ENCODE data around the gene MARK4.

Gene MARK4

DNA sequence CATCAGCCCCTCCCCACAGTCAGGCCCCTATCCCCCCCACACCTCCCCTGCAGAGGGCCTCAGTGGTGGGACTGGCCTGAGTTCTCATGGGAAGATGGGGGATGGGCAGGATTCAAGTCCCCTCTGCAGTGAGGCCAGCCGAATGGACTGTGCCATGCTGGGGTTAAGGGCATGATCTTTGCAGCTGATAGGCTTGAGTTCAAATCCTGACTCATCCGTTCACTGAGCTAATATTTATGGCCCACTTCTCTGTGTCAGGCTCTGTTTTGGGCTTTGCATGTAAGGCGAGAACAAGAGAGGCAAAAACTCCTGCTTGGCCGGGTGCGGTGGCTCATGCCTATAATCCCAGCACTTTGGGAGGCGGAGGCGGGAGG is 20.7 kb downstream of the MARK4 start:
- no peak for DNase-seq (ENCODE audit: low read depth)

DNA sequence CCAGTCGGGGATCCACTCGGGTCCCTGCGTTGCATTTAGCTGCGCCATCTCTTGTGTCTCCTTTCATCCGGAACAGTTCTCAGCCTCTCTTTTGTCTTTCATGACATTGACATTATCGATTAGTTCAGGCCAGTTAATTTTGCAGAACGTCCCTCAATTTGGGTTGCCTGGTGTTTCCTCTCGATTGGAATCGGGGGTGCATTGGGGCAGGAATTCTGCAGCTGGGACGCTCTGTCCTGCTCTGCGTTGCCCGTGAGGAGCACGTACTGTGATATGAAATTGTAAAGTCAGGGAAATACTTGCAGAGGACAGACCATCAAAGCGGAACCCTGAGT is 22.4 kb downstream of the MARK4 start:
- no peak for DNase-seq (ENCODE audit: low read depth)

DNA sequence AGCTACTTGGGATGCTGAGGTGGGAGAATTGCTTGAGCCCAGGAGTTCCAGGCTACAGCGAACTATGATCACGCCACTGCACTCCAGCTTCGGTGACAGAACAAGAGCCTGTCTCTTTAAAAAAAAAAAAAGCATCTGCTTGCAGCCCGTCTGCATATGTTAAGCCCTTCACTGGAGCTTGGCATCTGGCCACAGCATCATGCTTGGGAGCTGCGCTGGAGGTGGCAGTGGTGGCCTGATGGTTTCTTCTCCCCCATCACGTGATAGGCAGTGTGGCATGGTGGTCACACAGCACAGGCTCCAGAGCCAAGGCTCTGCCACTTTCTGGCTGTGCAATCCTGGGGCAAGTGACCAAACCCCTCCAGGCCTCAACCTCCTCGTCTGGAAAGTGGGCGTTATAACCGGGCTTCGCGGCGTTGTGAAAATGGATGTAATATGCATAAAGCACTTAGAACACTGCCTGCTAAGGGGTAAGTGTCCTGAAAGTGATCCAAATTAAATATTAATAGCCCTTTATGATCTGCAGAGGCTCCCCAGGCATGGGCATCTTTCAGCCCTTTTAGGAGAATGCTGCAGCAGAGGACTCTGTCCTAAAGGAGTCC is 24.4 kb downstream of the MARK4 start:
- no peak for DNase-seq (ENCODE audit: low read depth)

DNA sequence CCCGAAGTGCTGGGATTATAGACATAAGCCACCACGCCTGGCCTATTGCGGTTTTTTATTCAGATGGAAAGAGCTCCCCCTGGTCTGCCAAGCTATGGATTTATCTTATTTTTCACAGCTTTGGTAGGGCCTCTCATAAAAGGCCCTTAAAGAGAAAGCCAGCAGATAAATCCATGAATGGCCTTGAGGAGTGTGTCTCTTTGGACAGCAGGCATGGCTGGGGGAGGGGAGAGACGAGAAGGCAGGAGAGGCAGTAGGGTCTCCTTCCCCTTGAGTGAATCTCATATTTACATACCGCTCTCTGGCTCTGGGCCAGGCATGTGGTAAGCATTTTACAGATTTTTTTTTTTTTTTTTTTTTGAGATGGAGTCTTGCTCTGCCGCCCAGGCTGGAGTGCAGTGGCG is 25.2 kb downstream of the MARK4 start:
- no peak for DNase-seq (ENCODE audit: low read depth)

DNA sequence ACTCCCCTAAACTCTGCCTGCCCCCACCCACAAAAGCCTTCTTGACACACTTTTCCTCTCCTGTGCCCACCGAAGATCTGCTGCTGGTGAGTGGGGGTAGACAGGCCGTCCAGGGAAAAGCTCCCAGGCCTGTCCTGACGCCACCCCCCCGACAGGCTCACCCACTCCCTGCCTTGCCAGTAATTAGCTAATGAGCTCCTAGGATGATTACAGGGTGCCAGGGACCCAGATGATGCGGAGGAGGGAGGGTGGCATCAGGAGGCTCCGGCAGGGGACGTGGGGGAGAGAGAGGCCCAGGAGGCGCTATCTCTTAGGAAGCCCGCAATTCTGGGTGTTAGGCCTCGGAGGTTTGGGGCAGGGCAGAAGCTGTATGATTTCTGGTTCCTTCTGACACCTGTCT is 27.0 kb downstream of the MARK4 start:
- no peak for DNase-seq (ENCODE audit: low read depth)

DNA sequence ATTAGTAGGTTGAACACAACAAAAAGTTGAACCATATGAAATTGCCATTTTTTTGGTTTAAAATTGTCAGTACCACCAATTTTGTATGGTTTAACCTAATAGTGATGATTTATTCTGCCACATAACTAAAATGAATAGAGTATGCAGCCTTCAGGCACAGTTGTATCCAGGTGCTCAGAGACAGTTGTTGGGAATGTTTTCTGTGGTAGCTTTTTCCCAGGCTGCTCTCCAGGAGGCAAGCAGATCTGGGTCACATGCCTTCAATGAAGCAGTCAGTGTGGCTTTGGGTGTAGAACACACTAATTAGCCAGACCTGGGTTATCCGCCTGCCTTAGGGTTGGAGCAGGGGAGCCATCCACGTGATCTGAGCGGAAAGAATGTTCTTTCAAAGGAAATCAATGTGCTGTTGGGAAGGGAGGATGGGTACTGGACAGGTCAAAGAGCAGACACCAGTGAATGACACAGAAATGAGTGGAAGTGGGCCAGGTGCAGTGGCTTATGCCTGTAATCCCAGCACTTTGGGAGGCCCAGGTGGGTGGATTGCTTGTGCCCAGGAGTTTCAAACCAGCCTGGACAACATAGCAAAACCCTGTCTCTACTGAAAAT is 28.6 kb downstream of the MARK4 start:
- DNase-seq (ENCODE audit: low read depth) = no peak

DNA sequence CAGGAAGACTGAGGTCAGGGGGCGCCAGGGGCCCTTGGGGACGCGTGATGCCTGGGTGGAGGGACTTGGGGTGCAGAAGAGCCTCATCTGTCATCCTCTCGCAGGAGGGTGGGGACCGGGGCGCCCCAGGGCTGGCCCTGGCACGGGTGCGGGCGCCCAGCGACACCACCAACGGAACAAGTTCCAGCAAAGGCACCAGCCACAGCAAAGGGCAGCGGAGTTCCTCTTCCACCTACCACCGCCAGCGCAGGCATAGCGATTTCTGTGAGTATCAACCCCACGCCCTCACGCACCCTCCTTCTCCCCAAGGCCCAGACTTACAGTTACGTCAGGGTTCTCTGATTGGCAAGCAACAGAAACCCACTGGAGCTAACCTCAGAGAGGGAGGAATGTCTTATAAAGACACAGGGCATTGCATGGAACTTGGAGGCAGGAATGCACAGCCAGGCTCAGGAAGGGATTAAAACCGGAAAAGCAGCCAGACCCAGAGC is 29.4 kb downstream of the MARK4 start:
- no peak for DNase-seq (ENCODE audit: low read depth)

DNA sequence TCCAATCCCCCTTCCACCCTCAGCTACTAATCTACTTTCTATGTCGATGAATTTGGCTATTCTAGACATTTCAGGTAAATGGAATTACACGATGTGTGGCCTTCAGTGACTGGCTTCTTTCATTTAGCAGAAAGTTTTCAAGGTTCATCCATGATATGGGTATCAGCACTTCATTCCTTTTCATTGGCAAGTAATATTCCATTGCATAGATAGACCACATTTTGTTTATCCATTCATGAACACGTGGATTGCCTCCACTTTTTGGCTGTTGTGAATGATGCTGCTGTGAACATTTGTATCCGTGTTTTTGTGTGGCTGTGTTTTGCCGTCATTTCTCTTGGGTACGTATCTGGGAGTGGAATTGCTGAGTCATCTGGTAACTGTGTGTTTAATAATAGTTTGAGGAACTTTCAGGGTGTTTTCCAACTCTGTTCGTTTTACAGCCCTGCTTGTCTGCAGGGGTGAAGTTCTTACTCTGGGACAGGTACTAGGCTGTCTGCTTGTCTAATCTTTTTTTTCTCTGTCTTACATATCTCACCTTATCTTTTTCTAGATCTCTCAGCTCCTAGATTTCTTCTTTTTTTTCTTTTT is 32.5 kb downstream of the MARK4 start:
- no peak for DNase-seq (ENCODE audit: low read depth)

DNA sequence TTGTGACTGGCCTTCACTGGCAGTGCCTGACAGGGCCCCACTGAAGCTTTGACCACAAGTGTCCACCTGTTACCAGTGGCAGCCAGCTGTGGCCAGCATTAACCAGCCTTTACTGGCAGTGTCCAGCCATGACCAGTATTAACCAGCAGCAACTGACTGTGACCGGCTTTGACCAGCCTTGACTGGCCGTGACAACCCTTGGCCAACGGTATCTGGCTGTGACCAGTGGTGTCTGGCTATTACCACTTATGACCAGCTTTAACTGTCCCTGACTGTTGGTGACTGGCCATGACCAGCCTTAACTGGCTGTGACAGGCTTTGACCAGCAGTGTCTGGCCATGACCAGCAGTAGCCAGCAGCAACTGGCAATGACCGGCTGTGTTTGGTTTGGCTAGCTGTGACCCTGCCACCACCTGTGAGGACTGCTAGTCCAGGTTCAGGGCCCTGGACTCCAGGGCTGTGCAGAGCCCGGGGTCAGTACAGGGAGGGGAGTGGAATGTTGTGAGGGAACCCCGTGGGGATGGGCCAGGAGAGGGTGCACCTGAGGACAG is 39.4 kb downstream of the MARK4 start:
- no peak for DNase-seq (ENCODE audit: low read depth)

DNA sequence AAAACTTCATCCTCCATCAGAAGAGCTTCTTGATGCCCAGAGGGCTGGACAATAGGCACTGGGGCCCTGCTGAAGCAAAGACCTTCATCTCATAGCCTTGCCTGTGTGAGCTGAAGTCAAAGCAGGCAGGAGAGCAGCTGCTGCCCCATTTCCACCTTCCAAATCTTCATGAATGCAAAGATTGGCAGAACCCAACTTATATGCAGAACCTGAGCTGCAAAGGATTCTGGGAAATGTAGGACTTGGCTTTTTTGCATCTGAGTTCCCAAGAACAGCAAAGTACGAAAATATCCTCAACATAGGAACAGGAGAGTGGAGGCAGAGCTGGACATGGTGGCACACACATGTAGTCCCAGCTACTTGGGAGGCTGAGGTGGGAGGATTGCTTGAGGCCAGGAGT is 40.8 kb downstream of the MARK4 start:
- DNase-seq (ENCODE audit: low read depth) = no peak

DNA sequence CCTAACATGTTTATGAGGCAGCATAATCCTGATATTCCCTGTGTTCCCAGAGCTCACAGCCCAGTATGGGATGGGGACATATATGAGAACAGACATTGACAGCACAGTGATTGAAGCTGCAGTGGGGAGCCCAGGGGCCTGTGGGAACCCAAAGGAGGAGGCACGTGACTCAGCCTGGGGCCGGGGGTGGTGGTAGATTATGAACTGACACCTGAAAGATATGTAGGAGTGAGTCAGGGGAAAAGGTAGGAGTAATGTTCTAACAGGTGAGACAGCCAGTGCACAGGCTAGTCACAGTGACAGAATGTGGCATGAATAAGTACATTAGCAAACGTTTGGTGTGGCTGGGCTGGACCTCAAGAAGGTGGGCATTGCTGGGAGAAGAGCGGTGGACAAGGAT is 42.6 kb downstream of the MARK4 start:
- DNase-seq (ENCODE audit: low read depth) = no peak

DNA sequence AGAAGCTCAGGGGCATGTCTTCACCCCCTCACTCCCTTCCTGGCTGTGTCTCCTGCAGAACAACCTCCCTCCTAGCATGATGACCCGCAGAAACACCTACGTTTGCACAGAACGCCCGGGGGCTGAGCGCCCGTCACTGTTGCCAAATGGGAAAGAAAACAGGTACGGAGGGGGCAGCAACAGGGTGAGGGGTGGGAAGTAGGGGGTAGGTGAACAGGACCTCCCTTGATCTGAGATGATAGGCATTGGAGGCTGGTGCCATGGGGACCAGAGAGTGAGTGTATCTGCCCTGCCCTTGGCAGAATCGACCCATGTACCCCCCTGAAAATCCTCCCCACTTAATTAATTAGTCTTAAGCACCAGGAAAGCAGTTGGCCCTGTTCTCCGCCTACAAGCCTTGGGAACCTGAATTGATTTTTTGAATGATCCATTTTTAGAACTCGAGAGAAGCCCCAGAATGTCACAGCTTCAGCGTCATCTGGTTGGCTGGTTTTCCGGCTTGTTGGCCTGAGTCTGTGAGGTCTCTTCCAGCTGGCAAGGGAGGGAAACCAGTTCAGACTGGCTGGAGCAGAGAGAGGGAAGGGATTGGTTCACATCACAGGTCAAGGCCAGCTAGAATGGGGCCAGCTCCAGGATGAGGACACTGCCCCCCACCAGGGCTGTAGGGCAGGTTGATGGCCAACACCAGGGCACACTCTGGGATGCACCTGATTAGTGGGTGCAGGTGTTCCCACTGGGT is 43.4 kb downstream of the MARK4 start:
- no peak for DNase-seq (ENCODE audit: low read depth)

DNA sequence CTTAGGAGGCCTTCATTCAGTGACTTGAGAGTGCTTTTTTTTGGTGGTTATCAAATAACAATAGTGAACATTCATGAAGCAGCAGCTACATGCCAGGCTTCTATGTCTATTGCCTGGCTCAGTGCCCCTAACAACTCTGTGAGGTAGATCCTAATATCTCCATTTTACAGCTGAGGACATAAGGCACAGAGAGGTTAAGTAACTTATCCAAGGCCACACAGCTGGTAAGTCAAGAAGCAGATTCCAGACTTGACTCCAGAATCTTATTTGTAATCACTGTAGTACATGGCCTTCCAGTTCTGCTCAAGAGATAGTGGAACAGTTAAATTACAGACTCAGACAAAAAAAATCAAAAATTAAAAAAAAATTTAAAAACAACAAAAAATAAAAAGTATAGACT is 44.8 kb downstream of the MARK4 start:
- no peak for DNase-seq (ENCODE audit: low read depth)

DNA sequence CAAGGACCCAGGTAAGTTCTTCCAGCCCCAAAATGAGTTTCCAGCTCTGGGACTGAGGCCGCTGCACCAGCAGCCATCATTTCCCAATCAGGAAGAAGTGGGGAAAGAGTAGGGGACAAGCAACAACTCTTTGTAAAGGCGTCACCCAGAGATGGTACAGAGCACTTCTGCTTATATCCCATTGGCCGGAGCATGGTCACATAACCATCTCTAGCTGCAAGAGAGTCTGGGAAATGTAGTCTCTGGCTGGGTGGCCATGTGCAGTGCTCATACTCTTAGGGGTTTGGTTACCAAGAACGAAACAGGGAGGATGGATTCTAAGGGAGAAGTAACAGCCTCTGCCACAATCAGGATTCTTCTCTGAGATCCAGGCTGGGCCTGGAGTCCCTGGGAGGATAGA is 45.3 kb downstream of the MARK4 start:
- DNase-seq (ENCODE audit: low read depth) = no peak

DNA sequence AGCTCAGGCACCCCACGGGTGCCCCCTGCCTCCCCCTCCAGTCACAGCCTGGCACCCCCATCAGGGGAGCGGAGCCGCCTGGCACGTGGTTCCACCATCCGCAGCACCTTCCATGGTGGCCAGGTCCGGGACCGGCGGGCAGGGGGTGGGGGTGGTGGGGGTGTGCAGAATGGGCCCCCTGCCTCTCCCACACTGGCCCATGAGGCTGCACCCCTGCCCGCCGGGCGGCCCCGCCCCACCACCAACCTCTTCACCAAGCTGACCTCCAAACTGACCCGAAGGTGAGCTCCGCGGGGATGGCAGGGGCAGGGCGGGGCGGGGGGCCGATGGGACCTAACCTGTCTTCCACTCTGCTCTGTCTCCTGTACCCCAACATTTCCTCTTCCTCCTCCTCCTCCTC is 46.6 kb downstream of the MARK4 start:
- no peak for DNase-seq (ENCODE audit: low read depth)

DNA sequence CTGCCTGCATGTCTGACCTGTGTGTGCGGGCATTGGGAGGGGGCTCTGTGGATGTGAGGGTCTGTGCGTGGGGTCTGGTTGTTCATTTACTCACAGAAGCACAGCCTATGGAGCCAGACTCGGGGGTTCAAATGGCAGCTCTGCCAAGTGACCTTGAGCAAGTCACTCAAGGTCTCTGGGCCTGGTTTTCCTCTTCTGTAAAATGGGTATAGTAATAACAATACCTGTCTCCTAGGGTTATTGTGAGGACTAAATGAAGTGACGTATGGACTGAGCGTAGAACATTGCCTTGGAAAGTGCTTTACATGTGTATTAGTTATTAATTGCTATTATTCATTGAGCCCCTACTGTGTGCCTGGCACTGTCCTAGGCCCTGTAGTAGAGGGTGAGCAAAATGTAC is 47.2 kb downstream of the MARK4 start:
- no peak for DNase-seq (ENCODE audit: low read depth)

DNA sequence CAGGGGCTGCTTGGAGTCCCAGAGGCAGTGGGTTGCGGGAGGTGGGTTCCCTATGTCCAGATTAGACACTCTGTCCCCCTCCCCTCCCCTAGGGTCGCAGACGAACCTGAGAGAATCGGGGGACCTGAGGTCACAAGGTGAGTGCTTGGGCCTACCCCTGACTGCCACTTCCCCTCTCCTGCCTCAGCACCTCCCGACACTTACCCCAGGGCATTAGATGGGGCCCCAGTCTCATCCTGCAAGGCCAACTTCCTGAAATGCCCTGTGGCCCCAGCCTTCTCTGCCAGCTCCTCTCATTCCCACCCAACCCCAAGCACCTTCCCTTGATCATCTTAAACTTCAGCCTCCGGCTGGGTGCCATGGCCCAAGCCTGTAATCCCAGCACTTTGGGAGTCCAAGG is 48.6 kb downstream of the MARK4 start:
- no peak for DNase-seq (ENCODE audit: low read depth)

DNA sequence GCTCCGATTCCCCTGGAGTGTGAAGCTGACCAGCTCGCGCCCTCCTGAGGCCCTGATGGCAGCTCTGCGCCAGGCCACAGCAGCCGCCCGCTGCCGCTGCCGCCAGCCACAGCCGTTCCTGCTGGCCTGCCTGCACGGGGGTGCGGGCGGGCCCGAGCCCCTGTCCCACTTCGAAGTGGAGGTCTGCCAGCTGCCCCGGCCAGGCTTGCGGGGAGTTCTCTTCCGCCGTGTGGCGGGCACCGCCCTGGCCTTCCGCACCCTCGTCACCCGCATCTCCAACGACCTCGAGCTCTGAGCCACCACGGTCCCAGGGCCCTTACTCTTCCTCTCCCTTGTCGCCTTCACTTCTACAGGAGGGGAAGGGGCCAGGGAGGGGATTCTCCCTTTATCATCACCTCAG is 51.3 kb downstream of the MARK4 start:
- no peak for DNase-seq (ENCODE audit: low read depth)

DNA sequence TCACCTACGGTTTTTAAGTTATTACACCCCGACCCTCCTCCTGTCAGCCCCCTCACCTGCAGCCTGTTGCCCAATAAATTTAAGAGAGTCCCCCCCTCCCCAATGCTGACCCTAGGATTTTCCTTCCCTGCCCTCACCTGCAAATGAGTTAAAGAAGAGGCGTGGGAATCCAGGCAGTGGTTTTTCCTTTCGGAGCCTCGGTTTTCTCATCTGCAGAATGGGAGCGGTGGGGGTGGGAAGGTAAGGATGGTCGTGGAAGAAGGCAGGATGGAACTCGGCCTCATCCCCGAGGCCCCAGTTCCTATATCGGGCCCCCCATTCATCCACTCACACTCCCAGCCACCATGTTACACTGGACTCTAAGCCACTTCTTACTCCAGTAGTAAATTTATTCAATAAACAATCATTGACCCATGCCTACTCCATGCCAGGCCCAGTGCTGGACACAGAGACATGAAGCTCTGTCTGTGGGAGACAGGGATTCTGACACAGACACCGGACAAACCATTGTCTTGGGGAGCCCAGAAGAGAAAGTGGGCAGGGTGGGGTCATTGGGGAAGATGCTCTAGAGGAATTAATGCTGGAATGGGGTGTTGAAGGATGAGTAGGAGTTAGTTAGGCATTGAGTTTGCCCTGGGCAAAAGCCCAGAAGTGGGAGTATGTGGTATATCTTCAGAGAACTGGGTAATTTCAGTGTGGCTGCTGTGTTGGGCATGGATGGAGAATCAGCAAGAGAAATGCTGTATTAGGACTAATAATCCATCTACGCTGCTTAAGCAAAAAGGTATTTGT is 52.4 kb downstream of the MARK4 start:
- DNase-seq (ENCODE audit: low read depth) = no peak

DNA sequence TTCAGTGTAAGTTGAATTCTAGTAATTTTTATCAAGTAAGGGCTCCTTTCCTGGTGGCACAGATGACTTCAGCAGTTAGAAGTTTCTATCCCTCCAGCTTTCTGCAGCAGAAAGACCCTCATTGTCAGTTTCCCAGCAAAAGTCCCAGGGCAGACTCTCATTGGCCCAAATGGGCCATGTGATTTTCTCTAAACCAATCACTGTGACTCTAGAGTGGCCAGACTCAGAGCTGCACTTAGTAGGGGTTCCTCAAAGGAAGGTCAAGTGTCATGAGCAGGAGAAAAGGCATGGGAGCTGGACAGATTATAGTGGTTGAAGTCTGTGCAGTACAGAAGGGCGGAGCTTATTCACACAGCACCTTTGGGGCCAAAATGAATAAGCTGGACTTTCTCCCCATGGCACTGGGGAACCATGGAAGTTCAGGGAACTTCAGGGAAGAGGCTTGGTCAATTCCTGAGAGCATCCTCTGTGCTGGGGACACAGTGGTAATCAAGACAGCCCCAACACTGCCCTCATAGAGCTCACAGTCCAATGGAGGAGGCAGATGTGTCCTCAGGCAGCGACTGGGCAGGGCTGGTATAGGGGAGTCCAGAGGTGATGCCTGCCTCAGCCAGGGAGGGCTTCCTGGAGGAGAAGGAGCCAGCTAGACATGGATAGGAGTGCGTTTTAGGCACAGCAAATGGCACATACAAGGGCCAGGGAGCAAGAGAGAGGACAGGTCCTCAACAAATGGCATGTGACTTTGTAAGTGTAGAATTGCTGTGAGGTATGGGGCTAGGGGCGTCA is 53.3 kb downstream of the MARK4 start:
- no peak for DNase-seq (ENCODE audit: low read depth)

DNA sequence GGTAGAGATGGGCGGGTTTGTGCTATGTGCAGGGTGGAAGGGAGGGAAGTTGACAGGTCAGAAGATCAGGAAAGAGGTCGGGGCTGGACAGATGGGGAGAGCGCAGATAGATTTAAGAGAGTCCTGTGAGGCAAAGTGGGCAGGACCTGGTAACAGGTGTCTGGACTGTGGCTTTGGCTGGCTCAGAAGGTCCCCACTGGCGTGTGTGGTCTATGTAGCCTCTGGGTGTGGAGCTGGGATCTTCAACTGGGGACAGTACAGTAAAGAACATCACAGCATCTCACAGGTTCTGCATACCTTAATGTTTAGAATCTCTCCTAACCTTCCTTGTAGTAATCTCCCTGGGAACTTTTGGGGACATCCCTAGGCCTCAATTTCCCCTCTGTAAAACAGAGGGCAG is 53.9 kb downstream of the MARK4 start:
- DNase-seq (ENCODE audit: low read depth) = no peak
